ENCODE data around the gene SIRT6.

Gene SIRT6

DNA sequence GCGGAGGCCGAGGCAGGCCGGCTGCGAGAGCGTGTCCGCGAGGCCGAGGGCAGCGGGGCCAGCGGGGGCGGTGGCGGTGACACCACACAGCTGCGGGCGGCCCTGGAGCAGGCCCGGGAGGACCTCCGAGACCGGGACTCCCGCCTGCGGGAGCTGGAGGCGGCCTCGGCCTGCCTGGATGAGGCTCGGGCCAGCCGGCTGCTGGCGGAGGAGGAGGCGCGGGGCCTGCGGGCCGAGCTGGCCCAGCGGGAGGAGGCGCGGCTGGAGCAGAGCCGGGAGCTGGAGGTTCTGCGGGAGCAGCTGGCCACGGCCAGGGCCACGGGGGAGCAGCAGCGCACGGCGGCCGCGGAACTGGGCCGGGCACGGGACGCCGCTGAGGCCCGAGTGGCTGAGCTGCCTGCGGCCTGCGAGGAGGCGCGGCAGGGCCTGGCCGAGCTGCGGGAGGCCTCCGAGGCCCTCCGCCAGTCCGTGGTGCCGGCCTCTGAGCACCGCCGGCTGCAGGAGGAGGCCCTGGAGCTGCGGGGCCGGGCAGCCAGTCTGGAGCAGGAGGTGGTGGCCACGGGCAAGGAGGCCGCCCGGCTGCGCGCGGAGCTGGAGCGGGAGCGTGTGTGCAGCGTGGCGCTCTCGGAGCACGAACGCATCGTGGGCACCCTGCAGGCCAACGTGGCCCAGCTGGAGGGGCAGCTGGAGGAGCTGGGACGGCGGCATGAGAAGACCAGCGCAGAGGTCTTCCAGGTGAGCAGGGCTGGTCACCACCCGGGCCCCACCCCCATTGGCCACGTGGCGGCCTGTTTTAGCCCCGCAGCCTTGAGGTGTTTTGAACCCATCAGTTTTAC lies 35.3 kb upstream of the SIRT6 start:
- H3K9me3 ChIP-seq (ENCODE audit: control insufficient read depth, low read depth, low read length) = no peaks in the 10 kb centered on the region
- no peak overlapping the region for H3K4me3 ChIP-seq (ENCODE audit: low read length)
- no peaks in the 10 kb centered on the region for H3K27me3 ChIP-seq (ENCODE audit: control insufficient read depth, insufficient read depth, low read length)
- no peak overlapping the region for H3K27ac ChIP-seq (ENCODE audit: low read length)
- no peaks in the 10 kb centered on the region for H3K36me3 ChIP-seq (ENCODE audit: control insufficient read depth, low read depth, low read length)
- H3K4me1 ChIP-seq (ENCODE audit: control insufficient read depth, low read depth, low read length) = no peaks in the 10 kb centered on the region
- H3K9ac ChIP-seq (ENCODE audit: low read length) = no peak overlapping the region

DNA sequence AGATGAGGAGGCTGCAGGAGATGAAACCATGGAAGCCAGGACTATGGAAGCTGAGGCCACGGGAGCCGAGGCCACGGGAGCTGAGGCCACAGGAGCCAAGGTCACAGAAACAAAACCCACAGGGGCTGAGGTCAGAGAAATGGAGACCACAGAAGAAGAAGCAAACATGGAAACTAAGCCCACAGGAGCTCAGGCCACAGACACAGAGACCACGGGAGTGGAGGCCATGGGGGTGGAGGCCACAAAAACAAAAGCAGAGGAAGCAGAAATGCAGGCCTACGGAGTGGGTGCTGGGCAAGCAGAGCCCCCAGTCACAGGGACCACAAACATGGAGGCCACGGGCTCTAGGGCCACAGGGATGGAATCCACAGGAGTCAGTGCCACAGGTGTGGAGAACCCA lies 34.5 kb upstream of the SIRT6 start:
- no peak overlapping the region for H3K27ac ChIP-seq (ENCODE audit: low read length)
- no peak overlapping the region for H3K9ac ChIP-seq (ENCODE audit: low read length)
- no peaks in the 10 kb centered on the region for H3K27me3 ChIP-seq (ENCODE audit: control insufficient read depth, insufficient read depth, low read length)
- no peaks in the 10 kb centered on the region for H3K9me3 ChIP-seq (ENCODE audit: control insufficient read depth, low read depth, low read length)
- no peaks in the 10 kb centered on the region for H3K36me3 ChIP-seq (ENCODE audit: control insufficient read depth, low read depth, low read length)
- H3K4me3 ChIP-seq (ENCODE audit: low read length) = no peak overlapping the region
- no peaks in the 10 kb centered on the region for H3K4me1 ChIP-seq (ENCODE audit: control insufficient read depth, low read depth, low read length)

DNA sequence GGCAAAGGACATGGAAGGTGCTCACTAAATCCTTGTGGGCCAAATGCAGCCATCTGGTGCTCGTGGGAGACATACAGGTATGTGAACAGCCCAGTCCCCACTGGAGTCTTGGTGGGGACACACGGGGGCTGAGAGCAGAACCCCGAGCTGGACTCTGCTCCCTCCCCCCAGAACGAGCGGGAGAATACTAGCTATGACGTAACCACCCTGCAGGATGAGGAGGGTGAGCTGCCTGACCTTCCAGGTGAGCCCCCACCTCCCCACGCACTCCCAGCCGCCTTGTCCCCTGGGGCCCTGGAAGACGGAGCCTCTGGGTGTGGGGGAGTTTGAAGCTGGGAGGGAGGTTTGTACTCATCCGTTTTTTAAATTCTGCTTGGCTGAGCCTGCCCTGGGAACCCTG lies 33.4 kb upstream of the SIRT6 start:
- Histone ChIP-seq H3K9ac (ENCODE audit: low read length) (no peak overlapping the region), H3K4me1 (ENCODE audit: control insufficient read depth, low read depth, low read length) (no peaks in the 10 kb centered on the region)

DNA sequence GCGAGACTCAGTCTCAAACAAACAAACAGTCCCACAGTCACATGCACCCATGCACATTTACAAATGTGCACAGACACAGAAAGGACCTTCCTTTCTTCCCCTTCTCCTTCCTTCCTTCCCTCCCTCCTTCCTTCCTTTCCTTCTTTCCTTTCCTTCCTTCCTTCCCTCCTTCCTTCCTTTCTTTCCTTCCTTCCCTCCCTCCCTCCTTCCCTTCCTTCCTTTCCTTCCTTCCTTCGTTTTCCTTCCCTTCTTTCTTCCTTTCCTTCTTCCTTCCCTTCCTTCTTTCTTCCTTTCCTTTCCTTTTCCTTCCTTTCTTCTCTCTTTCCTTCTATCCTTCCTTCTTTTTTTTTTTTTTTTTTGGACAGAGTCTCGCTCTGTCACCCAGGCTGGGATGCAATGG lies 30.8 kb upstream of the SIRT6 start:
- no peaks in the 10 kb centered on the region for H3K36me3 ChIP-seq (ENCODE audit: control insufficient read depth, low read depth, low read length)
- no peaks in the 10 kb centered on the region for H3K4me1 ChIP-seq (ENCODE audit: control insufficient read depth, low read depth, low read length)
- H3K9ac ChIP-seq (ENCODE audit: low read length) = no peak overlapping the region
- no peaks in the 10 kb centered on the region for H3K9me3 ChIP-seq (ENCODE audit: control insufficient read depth, low read depth, low read length)
- H3K4me3 ChIP-seq (ENCODE audit: low read length) = no peak overlapping the region
- H3K27ac ChIP-seq (ENCODE audit: low read length) = no peak overlapping the region
- H3K27me3 ChIP-seq (ENCODE audit: control insufficient read depth, insufficient read depth, low read length) = no peaks in the 10 kb centered on the region

More for the DNA sequence above, 33.4 kb upstream of the SIRT6 start:
- H3K4me3 ChIP-seq (ENCODE audit: low read length) = no peak overlapping the region
- H3K27ac ChIP-seq (ENCODE audit: low read length) = no peak overlapping the region
- no peaks in the 10 kb centered on the region for H3K27me3 ChIP-seq (ENCODE audit: control insufficient read depth, insufficient read depth, low read length)
- no peaks in the 10 kb centered on the region for H3K9me3 ChIP-seq (ENCODE audit: control insufficient read depth, low read depth, low read length)
- no peaks in the 10 kb centered on the region for H3K36me3 ChIP-seq (ENCODE audit: control insufficient read depth, low read depth, low read length)

DNA sequence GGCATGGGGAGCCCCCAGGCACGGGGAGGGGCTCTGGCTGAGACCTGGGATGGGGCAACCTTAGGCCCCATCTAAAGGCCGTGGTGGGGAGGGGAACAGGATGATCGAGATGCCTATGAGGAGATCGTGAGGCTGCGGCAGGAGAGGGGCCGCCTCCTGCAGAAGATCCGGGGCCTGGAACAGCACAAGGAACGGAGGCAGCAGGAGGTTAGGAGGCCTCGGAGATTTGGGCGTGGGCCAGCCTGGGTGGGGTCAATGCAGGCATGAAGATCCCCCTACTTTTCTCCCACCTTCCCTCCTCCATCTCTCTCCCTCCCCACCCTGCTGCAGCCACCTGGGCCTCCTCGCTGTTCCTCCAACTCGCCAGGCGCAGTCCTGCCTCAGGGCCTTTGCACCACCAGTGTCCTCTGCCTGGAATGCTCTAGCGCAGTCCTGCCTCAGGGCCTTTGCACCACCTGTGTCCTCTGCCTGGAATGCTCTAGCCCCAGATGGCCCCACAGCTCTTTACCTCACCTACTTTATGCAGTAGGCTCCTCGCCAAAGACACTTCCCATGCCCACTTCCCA lies 27.9 kb upstream of the SIRT6 start:
- no peaks in the 10 kb centered on the region for H3K36me3 ChIP-seq (ENCODE audit: control insufficient read depth, low read depth, low read length)
- no peaks in the 10 kb centered on the region for H3K4me1 ChIP-seq (ENCODE audit: control insufficient read depth, low read depth, low read length)
- H3K9me3 ChIP-seq (ENCODE audit: control insufficient read depth, low read depth, low read length) = no peaks in the 10 kb centered on the region
- no peaks in the 10 kb centered on the region for H3K27me3 ChIP-seq (ENCODE audit: control insufficient read depth, insufficient read depth, low read length)
- H3K27ac ChIP-seq (ENCODE audit: low read length) = no peak overlapping the region
- no peak overlapping the region for H3K9ac ChIP-seq (ENCODE audit: low read length)
- H3K4me3 ChIP-seq (ENCODE audit: low read length) = no peak overlapping the region

DNA sequence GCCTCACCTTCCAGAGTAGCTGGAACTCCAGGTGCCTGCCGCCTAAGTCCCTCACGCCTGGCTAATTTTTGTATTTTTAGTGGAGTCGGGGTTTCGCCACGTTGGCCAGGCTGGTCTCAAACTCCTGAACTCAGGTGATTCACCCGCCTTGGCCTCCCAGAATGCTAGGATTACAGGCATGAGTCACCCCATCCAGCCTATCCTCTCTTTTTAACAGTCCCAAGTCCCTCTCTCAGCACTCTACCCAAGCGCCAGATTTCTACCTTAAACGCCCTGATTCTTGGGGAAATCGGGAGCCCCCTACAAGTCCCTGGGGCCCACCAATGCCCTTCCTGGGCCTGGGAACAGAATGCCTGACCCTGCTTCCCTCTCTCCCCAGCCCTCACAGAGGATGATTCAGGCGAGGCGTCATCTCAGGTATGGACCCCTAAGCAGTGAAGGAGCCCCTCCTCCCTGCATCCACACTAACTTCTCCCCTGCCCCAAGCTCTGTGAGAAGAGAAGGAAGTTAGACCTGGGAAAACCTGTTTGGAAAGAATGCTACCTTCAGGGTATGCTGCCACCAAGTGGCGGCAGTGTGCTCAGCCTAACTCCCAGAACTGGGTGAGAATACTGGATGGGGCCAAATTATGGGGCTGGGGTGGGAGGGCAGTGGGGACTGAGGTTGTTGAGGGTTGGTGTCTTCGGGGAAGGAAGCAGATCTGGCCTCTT lies 26.2 kb upstream of the SIRT6 start:
- Histone ChIP-seq H3K4me1 (ENCODE audit: control insufficient read depth, low read depth, low read length) (no peaks in the 10 kb centered on the region), H3K4me3 (ENCODE audit: low read length) (no peak overlapping the region)

DNA sequence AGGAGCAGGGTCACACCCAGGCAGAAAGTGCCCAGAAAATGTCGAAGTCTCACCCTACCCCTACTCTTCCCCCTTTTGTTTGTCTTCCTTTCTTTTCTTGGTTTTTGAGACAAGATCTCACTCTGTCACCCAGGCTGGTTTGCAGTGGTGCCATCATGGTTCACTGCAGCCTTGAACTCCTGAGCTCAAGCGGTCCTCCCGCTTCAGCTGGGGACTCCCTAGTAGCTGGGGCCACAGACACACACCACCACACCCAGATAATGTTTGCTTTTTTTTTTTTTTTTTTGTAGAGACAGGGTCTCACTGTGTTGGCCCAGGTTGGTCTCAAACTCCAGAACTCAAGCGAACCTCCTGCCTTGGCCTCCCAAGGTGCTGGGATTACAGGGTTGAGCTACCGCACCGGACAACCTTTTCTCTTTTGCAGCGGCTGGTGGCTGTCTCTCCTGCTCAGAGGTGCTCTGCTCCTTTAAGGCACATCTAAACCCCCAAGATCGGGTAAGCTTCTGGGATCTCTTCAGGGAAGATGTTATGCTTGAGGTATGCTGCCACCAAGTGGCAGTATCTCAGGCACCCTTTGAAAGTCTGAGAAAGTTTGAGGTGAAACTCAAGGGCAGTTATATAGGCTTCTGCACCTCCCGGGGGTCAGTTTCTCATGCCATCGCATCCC lies 24.6 kb upstream of the SIRT6 start:
- Histone ChIP-seq H3K27ac (ENCODE audit: low read length) (no peak overlapping the region), H3K4me3 (ENCODE audit: low read length) (no peak overlapping the region), H3K36me3 (ENCODE audit: control insufficient read depth, low read depth, low read length) (no peaks in the 10 kb centered on the region), H3K4me1 (ENCODE audit: control insufficient read depth, low read depth, low read length) (no peaks in the 10 kb centered on the region), H3K27me3 (ENCODE audit: control insufficient read depth, insufficient read depth, low read length) (no peaks in the 10 kb centered on the region), H3K9ac (ENCODE audit: low read length) (no peak overlapping the region), H3K9me3 (ENCODE audit: control insufficient read depth, low read depth, low read length) (no peaks in the 10 kb centered on the region)

More for the DNA sequence above, 26.2 kb upstream of the SIRT6 start:
- Histone ChIP-seq H3K9ac (ENCODE audit: low read length) (no peak overlapping the region), H3K9me3 (ENCODE audit: control insufficient read depth, low read depth, low read length) (no peaks in the 10 kb centered on the region), H3K27ac (ENCODE audit: low read length) (no peak overlapping the region), H3K27me3 (ENCODE audit: control insufficient read depth, insufficient read depth, low read length) (no peaks in the 10 kb centered on the region), H3K36me3 (ENCODE audit: control insufficient read depth, low read depth, low read length) (no peaks in the 10 kb centered on the region)

DNA sequence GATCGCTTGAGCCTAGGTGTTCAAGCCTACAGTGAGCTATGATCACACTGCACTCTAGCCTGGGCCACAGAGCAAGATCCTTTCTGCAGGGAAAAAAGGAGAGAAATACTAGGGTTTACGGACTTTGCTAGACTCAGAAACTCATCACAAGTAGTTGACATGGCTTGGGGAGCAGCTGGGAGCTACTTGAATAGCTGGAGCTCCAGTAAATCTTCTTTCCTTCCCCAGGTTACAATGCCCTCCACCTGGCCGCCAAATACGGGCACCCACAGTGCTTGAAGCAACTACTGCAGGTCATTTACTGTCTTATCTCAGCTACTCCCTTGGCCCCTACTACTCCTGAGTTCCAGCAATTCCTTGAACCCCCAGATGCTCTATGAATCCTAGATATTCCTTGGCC lies 19.4 kb upstream of the SIRT6 start:
- Histone ChIP-seq H3K27me3 (ENCODE audit: control insufficient read depth, insufficient read depth, low read length) (peaks cover 42% of the 10 kb centered on the region), H3K4me3 (ENCODE audit: low read length) (no peak overlapping the region), H3K36me3 (ENCODE audit: control insufficient read depth, low read depth, low read length) (no peaks in the 10 kb centered on the region), H3K27ac (ENCODE audit: low read length) (no peak overlapping the region), H3K9me3 (ENCODE audit: control insufficient read depth, low read depth, low read length) (no peaks in the 10 kb centered on the region), H3K9ac (ENCODE audit: low read length) (no peak overlapping the region), H3K4me1 (ENCODE audit: control insufficient read depth, low read depth, low read length) (no peaks in the 10 kb centered on the region)

DNA sequence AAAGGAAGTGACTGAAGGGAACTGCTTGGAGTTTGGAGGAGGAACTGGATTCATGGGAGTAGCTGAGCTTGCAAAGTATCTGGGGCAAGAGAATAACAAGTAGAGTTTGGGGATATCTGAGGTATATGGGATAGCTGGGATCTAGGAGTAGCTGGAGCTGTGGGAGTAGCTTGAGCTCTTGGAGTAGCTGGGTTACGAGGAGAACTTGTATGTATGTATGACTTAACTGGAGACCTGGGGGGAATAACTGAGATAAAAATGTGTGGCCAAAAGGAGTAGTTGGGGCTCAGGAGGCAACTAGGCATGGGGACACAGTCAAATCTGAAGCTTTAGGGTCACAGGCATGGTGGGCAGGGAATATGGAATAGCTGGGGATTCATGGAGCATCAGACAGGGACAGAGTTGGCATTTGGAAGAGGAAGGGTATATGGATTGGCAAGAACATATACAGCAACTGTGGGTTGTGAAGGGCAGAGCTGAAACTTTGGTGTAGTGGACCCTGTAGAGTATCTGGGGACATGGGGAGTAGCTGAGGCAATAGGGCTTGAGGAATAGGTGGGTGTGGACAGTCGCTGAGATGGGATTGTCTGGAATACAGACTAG lies 18.7 kb upstream of the SIRT6 start:
- Histone ChIP-seq H3K27ac (ENCODE audit: low read length) (no peak overlapping the region), H3K27me3 (ENCODE audit: control insufficient read depth, insufficient read depth, low read length) (peaks cover 42% of the 10 kb centered on the region), H3K36me3 (ENCODE audit: control insufficient read depth, low read depth, low read length) (no peaks in the 10 kb centered on the region), H3K9me3 (ENCODE audit: control insufficient read depth, low read depth, low read length) (no peaks in the 10 kb centered on the region), H3K4me1 (ENCODE audit: control insufficient read depth, low read depth, low read length) (no peaks in the 10 kb centered on the region), H3K4me3 (ENCODE audit: low read length) (no peak overlapping the region), H3K9ac (ENCODE audit: low read length) (no peak overlapping the region)

DNA sequence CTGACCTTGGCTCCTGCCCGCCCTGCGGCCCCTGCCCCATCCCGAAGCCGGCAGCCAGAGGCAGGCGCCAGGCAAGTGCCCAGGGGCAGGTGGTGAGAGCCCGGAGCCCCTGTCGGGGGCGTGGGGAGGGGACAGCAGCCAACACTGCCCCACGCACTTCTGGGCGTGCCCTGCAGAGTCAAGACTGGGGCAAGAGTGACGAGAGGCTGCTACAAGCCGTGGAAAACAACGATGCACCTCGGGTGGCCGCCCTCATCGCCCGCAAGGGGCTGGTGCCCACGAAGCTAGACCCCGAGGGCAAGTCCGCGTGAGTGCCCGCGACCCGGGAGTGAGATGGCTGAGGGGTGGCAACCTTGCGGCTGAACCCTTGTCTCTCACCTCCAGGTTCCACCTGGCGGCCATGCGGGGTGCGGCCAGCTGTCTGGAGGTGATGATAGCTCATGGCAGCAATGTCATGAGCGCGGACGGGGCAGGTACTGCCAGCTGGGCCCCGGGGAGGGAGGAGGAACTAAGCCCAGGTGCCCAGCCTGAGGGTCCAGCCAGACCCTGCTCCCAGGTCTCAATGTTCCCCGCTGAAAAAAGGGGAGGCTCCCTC lies 17.4 kb upstream of the SIRT6 start:
- H3K9ac ChIP-seq (ENCODE audit: low read length) = no peak overlapping the region

More for the DNA sequence above, 17.4 kb upstream of the SIRT6 start:
- Histone ChIP-seq H3K9me3 (ENCODE audit: control insufficient read depth, low read depth, low read length) (no peaks in the 10 kb centered on the region), H3K4me1 (ENCODE audit: control insufficient read depth, low read depth, low read length) (no peaks in the 10 kb centered on the region), H3K4me3 (ENCODE audit: low read length) (no peak overlapping the region), H3K36me3 (ENCODE audit: control insufficient read depth, low read depth, low read length) (no peaks in the 10 kb centered on the region), H3K27me3 (ENCODE audit: control insufficient read depth, insufficient read depth, low read length) (peaks cover 42% of the 10 kb centered on the region), H3K27ac (ENCODE audit: low read length) (no peak overlapping the region)
